GM19324 (cell line): ENCODE results near the gene FGD5.

Source experiments
- ATAC-seq: cut with Tn5 transposase; IDR thresholded peaks from one replicate; pipeline ENCODE4 v1.9.1; 2021; ENCODE audit warnings: mild to moderate bottlenecking, moderate library complexity; ENCODE audit not compliant: unreplicated experiment, low FRiP score

Gene FGD5, protein sequence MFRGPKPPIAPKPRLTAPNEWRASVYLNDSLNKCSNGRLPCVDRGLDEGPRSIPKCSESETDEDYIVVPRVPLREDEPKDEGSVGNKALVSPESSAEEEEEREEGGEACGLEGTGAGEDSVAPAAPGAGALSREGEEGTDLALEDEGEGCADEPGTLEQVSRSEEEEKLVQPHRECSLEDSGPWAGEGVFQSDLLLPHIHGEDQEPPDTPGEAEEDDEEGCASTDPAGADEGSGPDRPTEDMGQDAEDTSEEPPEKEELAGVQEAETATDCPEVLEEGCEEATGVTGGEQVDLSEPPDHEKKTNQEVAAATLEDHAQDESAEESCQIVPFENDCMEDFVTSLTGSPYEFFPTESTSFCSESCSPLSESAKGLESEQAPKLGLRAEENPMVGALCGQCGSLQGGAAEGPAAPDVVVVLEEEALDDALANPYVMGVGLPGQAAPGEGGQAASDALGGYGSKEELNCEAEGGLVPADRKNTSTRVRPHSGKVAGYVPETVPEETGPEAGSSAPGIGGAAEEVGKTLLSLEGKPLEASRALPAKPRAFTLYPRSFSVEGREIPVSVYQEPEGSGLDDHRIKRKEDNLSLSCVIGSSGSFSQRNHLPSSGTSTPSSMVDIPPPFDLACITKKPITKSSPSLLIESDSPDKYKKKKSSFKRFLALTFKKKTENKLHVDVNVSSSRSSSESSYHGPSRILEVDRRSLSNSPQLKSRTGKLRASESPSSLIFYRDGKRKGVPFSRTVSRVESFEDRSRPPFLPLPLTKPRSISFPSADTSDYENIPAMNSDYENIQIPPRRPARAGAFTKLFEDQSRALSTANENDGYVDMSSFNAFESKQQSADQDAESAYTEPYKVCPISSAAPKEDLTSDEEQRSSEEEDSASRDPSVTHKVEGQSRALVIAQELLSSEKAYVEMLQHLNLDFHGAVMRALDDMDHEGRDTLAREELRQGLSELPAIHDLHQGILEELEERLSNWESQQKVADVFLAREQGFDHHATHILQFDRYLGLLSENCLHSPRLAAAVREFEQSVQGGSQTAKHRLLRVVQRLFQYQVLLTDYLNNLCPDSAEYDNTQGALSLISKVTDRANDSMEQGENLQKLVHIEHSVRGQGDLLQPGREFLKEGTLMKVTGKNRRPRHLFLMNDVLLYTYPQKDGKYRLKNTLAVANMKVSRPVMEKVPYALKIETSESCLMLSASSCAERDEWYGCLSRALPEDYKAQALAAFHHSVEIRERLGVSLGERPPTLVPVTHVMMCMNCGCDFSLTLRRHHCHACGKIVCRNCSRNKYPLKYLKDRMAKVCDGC (N-terminal part only)

GRCh38 chr3:14818804-14819500 is at the start of gene FGD5:
FGD5 (plus strand) TSS chr3:14818962; CDS start chr3:14819072, 110 bp downstream.
- no peak for ATAC-seq

- ATAC-seq: no peak
Observed at GRCh38 chr3:14769544-14770325, 49.0 kb upstream of the FGD5 start.

DNA sequence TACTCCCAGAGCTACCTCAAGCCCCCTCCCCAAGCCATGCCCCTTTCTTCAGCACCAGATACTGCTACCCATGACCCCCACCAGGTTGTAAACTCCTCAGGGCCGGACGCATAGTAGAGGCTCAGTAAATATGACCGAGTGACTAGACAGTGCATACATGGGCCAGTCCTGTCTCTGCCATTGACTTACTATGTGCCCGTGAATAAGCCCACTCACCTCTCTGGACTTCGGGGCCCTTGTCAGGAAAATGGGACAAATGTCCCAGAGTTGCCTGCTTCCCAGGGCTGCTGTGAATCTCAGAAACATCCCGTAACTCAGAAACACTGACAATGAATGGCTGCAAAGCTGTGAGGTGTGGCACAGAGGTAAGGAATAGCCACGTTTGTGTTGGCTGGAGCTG is 48.2 kb upstream of the FGD5 start:
- no peak for ATAC-seq

DNA sequence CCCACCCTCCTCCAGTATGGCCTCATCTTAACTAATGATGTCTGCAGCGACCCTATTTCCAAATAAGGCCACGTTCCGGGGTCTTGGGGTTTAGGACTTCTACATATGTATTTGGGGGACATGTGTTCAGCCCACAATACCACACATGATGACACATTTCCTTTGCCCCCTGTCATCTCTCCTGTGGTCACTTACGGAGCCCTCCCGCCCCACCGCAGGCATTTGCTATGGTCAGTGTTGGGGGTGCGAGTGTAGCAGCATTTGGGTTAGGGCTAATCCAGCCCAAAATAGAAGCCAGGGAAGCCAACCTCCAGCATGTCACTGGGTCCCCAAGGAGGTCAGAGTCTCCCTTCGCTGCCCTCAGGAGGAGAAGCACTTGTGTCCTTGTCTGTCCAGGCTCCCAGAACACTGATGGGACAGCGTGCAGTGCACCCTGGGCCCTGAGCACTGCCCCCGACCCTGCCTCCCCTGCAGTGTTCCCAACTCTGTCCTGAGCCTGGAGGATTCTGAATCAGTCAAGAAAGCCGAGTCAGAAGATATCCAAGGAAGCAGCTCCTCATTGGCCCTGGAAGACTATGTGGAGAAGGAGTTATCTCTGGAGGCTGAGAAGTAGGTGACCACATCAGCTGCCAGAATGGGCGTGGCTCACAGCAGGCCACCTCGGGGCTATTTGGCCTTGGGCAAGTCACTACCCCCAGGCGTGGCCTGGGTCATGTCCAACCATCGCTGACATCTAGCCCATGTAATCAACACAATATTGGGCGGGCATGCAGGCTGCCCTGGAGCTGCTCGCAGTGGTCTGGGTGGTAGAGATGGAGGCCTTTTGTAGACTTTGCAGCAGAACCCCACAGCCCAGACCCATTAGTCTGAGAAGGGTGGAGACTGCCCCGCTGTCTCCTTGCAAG is 46.9 kb upstream of the FGD5 start:
- ATAC-seq: no peak

- ATAC-seq: no peak
Observed at GRCh38 chr3:14772533-14773138, 46.1 kb upstream of the FGD5 start.

DNA sequence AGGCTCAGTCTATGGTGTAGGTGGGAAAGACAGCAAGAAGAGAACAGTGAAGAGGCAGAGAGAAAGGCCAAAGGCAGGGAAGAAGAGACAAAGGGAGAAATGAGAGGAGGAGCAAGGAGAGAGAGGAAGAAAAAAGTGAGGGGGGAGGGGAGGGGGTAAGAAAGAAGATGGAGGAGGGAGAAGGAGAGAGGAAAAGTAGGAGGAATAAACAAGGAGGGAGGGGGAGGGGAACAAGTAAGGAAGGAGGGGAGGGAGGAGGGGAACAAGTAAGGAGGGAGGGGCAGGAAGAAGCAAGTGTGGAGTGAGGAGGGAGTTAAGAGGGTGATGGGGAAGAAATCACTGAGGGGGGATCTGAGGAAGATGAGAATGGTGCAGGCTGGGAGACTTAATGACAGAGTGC is 45.5 kb upstream of the FGD5 start:
- ATAC-seq: no peak

- no peak for ATAC-seq
Observed at GRCh38 chr3:14773691-14774128, 45.1 kb upstream of the FGD5 start.

DNA sequence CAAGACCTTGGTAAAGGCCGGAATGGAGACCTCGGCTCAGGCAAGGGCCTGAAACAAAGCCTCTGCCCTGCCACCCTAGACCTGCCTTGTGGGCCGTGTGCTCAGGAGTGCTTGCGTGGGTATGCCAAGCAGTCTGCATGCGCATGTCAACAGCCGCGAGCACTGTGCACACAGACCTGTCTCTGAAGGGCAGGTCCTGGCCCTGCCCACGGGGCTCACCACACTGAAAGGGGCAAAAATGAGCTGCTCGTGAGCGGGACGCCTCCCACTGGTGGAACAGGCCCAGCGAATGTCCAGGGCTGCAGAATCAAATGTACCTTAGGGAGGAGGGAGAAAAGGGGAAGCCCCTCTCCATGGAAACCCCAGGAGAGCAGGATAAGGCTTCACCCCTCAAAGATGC is 44.3 kb upstream of the FGD5 start:
- ATAC-seq: no peak

DNA sequence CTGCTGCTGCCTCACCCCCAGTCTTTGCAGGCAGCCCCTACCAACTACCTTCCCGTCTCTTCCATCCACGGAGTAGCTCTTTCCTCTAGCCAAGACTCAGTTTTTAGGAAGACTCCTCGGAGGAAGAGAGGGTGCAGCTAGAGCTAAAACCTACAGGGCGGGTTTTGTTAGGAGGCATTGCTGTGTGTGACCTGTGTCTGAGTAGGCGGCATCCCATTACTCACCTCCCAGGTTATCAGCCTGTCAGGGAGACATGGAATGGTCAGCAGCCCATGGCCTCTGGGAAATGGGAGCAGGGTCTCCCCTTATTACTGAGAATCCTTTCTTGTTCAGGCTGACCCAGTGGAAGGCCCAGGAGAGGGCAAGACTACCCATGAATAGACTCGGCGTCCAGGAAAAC is 43.8 kb upstream of the FGD5 start:
- ATAC-seq: no peak

- ATAC-seq: no peak
Observed at GRCh38 chr3:14775563-14775962, 43.2 kb upstream of the FGD5 start.

DNA sequence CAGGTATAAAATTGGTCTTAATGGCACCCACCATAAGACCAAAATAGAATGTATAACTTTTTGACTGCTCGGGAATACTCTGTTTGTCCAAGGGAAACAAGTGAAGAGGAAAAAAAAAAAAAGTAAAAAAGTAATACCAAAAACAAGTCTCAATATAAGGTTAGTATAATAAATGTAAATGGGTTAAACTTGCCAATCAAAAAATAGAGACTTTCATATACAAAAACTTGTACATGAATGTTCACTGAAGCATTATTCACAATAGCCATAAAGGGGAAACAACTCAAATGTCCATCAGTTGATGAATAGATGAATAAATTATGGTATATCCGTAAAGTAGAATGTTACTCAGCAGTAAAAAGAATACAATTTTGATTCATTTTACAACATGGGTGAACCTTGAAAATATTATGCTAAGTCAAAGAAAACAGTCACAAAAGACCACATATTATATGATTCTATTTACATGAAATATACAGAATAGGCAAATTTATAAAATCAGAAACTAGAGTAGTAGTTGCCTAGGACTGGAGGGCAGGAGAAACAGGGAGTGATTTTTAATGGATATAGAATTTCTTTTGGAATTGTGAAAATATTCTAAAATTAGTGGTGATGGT is 39.6 kb upstream of the FGD5 start:
- no peak for ATAC-seq

DNA sequence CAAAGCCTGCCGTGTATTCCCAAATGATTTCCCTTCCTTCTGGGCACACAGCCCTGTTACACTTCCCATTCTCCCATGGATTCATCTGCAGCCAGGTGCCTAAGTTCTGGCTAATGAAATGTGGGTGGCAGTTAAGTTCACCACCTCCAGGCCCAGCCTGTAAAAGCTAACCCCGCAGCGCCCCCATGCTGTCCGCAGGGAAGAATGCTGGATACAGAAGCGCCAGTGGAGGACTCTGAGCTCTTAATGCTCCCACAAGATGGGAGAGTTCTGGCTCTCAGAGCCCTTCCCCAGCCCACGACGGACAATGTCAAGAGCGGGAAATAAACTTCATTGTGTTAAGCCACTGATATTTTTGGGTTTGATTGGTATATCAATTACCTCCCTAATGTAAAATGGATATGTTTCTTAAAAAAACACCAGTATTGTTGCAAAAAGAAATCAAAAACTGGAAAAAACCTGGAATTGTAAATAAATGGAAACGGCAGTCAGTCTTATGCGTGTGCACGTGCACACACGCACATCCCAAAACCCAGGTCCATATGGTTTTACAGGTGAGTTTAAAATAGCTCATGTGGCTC is 37.7 kb upstream of the FGD5 start:
- peak; percentile 60 for ATAC-seq

DNA sequence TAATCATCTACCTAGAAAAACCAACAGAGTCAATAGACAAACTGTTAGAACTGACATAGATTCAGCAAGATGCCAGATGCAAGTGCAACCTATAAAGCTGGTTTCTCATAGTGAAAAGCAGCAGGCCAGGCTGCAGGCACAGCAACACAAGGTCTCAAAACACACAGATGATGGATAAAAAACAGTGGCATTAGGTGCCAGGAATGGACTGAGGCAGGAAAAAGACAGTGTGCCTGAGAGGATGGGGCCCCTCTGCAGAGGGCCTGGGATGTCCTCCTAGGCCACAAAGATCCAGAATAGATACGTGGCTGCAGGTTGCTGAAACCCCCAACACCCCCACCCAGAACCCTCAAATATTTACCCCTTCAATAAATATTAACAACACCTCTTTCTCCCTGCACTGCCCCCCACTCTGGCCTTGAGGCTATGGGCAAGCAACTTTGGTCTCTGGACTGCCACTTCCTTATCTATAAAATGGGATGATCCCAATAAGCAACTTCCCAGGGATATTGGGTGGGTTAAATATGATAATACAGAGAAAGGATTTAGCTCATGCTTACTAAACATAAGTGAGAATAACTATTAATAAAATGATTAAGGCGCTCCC is 35.2 kb upstream of the FGD5 start:
- ATAC-seq: no peak

DNA sequence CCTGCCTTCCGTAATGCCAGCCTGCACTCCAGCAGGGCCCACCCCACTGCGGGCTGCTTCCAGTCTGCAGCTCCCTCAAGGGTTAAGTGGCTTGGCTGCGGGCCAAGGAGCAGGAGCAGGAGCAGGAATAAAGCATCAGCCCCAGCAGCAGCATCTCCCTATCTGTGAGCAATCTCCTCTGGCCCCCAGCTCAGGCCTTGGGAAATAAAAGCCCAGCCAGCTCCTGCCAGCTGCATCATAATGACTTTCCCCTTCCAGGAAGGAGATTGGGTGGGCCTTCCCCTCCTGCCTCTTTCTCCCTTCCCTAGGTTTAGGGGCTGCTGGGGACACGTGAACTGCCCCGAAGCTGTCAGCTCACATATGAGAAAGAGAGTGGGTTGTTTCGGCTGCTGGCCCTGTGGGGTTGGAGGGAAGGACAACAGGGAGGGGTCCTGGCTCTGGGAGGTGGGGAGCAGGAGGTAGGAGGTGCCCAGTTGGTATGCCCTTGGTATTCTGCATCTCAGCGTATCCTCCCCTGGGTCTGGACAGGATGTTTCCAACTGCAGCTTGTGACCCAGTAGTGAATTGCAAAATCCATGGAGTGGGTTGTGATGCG is 34.6 kb upstream of the FGD5 start:
- no peak for ATAC-seq

GRCh38 chr3:14785207-14786155 is 33.3 kb upstream of the FGD5 start:
- no peak for ATAC-seq
